ENCODE data around the gene KIF4A. TPM values are rescaled to one million over a fixed set of nuclear protein-coding genes. Genes with fewer than 3 reads are reported as not detected.

KIF4A gene
- total RNA-seq, 1 experiment from 2014 or later, result 40.3 TPM

DNA sequence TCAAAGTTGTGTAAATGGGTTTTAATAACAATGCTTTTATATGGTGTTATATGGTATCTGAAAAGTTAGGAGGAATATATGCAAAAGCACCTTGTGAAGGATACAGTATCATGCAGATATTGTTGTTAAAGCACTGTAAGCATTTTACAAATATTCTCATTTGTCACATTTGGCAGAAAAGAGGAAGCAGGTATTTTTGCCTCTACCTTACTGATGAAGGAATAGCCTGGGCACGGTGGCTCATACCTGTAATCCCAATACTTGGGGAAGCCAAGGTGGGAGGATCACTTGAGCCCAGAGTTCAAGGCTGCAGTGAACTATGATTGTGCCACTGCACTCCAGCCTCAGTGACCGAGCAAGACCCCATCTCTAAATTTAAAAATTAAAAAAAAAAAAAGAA is 121.0 kb downstream of the KIF4A start:
- Histone ChIP-seq H3K4me2 (ENCODE audit: low read length) (no peak overlapping the region), H3K9me3 (ENCODE audit: control insufficient read depth in 1 of 2, insufficient read depth in 1 of 2, low read depth in 1 of 2, low read length in 2 of 2) (no peaks in the 10 kb centered on the region), H3K9me2 (ENCODE audit: insufficient read depth) (no peaks in the 10 kb centered on the region), H3K4me3 (replicated peaks in 1 of 2; ENCODE audit: low read depth in 1 of 2, low read length in 2 of 2) (no peak overlapping the region), H3K27me3 (ENCODE audit: insufficient read depth, low read length) (no peaks in the 10 kb centered on the region), H3K79me2 (ENCODE audit: insufficient read depth, low read length) (no peaks in the 10 kb centered on the region), H3K9ac (ENCODE audit: low read length) (no peak overlapping the region), H2AFZ (ENCODE audit: low read depth, low read length, poor library complexity, severe bottlenecking) (no peak overlapping the region), H4K20me1 (ENCODE audit: insufficient read depth) (no peaks in the 10 kb centered on the region), H3K36me3 (ENCODE audit: control insufficient read depth in 1 of 2, insufficient read depth in 2 of 2, low read length in 2 of 2) (peaks cover 4% of the 10 kb centered on the region in 2 experiments; a peak in 2 of 4 replicates), H3K27ac (ENCODE audit: low read depth, low read length) (no peak overlapping the region), H3K4me1 (ENCODE audit: control insufficient read depth in 1 of 2, insufficient read depth in 2 of 2, low read length in 2 of 2) (no peaks in the 10 kb centered on the region)
- DNase-seq (ENCODE audit: low read depth, low spot score) (no peak), ATAC-seq (no peak)
- intact Hi-C loops (cut with micrococcal nuclease), result no loop called here
- CTCF ChIA-PET, result no interaction called here
- POLR2A ChIA-PET, result no interaction called here
- no TSS peak for BruUV-seq (replicated peaks)
- no peak for TF ChIP-seq ZFX (IDR thresholded peaks at IDR 0.05)
- TF ChIP-seq POLR2AphosphoS5 (IDR thresholded peaks at IDR 0.05; ENCODE audit: low read depth, low read length), result no peak
- TF ChIP-seq ZNF274 (IDR thresholded peaks at IDR 0.05; ENCODE audit: low read depth, low read length), result no peak
- RAD21 ChIA-PET (ENCODE audit: low non-redundant PET in 1 of 2, low total read pairs in 2 of 2, uncharacterized antibody in 2 of 2, unreplicated experiment in 2 of 2), result no interaction called here

DNA sequence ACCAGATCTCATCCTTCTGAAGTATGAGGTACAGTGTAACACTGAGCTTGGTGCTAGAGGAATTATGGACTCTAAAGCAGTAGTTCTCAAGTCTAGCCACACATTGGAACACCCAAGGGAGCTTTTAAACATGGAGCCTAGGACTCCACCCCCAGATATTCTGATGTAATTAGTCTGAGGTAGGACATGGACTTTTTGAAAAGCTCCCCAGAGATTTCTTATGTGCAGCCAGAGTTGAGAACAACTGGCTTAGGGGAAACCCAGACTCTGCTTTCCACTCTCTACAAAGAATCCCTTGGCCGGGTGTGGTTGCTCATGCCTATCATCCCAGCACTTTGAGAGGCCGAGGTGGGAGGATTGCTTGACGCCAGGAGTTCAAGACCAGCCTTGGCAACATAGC is 121.6 kb downstream of the KIF4A start:
- DNase-seq (ENCODE audit: low read depth, low spot score) (no peak), ATAC-seq (no peak)
- intact Hi-C loops (cut with micrococcal nuclease), result no loop called here
- no peak overlapping the region for H3K4me2 ChIP-seq (ENCODE audit: low read length)
- BruUV-seq (replicated peaks), result no TSS peak
- no peak overlapping the region for H2AFZ ChIP-seq (ENCODE audit: low read depth, low read length, poor library complexity, severe bottlenecking)
- no peak overlapping the region for H3K27ac ChIP-seq (ENCODE audit: low read depth, low read length)
- H3K9me3 ChIP-seq (ENCODE audit: control insufficient read depth in 1 of 2, insufficient read depth in 1 of 2, low read depth in 1 of 2, low read length in 2 of 2), result no peaks in the 10 kb centered on the region
- no peak for TF ChIP-seq ZFX (IDR thresholded peaks at IDR 0.05)
- H3K27me3 ChIP-seq (ENCODE audit: insufficient read depth, low read length), result no peaks in the 10 kb centered on the region
- H3K4me1 ChIP-seq (ENCODE audit: control insufficient read depth in 1 of 2, insufficient read depth in 2 of 2, low read length in 2 of 2), result no peaks in the 10 kb centered on the region
- ChIA-PET POLR2A (no interaction called here), RAD21 (ENCODE audit: low non-redundant PET in 1 of 2, low total read pairs in 2 of 2, uncharacterized antibody in 2 of 2, unreplicated experiment in 2 of 2) (no interaction called here), CTCF (no interaction called here)
- H3K9me2 ChIP-seq (ENCODE audit: insufficient read depth), result no peaks in the 10 kb centered on the region
- H3K9ac ChIP-seq (ENCODE audit: low read length), result no peak overlapping the region
- H3K79me2 ChIP-seq (ENCODE audit: insufficient read depth, low read length), result no peaks in the 10 kb centered on the region
- H3K4me3 ChIP-seq (replicated peaks in 1 of 2; ENCODE audit: low read depth in 1 of 2, low read length in 2 of 2), result no peak overlapping the region
- no peaks in the 10 kb centered on the region for H4K20me1 ChIP-seq (ENCODE audit: insufficient read depth)
- peaks cover 1 to 4% of the 10 kb centered on the region in 2 experiments; a peak in 2 of 4 replicates for H3K36me3 ChIP-seq (ENCODE audit: control insufficient read depth in 1 of 2, insufficient read depth in 2 of 2, low read length in 2 of 2)

GRCh38 chrX:70421618-70422017 is 131.7 kb downstream of the KIF4A start:
- RAD21 ChIA-PET (ENCODE audit: low non-redundant PET in 1 of 2, low total read pairs in 2 of 2, uncharacterized antibody in 2 of 2, unreplicated experiment in 2 of 2), result no interaction called here
- Histone ChIP-seq H2AFZ (ENCODE audit: low read depth, low read length, poor library complexity, severe bottlenecking) (no peak overlapping the region), H3K27me3 (ENCODE audit: insufficient read depth, low read length) (no peaks in the 10 kb centered on the region), H3K79me2 (ENCODE audit: insufficient read depth, low read length) (no peaks in the 10 kb centered on the region), H3K4me2 (ENCODE audit: low read length) (no peak overlapping the region), H3K27ac (ENCODE audit: low read depth, low read length) (no peak overlapping the region), H3K36me3 (ENCODE audit: control insufficient read depth in 1 of 2, insufficient read depth in 2 of 2, low read length in 2 of 2) (no peaks in the 10 kb centered on the region; a peak in 1 of 4 replicates), H3K9me3 (ENCODE audit: control insufficient read depth in 1 of 2, insufficient read depth in 1 of 2, low read depth in 1 of 2, low read length in 2 of 2) (no peaks in the 10 kb centered on the region), H3K9me2 (ENCODE audit: insufficient read depth) (no peaks in the 10 kb centered on the region), H4K20me1 (ENCODE audit: insufficient read depth) (no peaks in the 10 kb centered on the region), H3K4me1 (ENCODE audit: control insufficient read depth in 1 of 2, insufficient read depth in 2 of 2, low read length in 2 of 2) (no peaks in the 10 kb centered on the region), H3K9ac (ENCODE audit: low read length) (no peak overlapping the region), H3K4me3 (replicated peaks in 1 of 2; ENCODE audit: low read depth in 1 of 2, low read length in 2 of 2) (no peak overlapping the region)
- POLR2A ChIA-PET, result no interaction called here
- intact Hi-C loops (cut with micrococcal nuclease), result loop anchor here (10.0 kb wide), 1 partner anchor 243 kb away; no protein-coding TSS in a partner anchor
- ATAC-seq (no peak), DNase-seq (ENCODE audit: low read depth, low spot score) (no peak)
- CTCF ChIA-PET, result no interaction called here
- TF ChIP-seq CEBPB (IDR thresholded peaks at IDR 0.05; ENCODE audit: low read depth), result no peak
- TF ChIP-seq TCF7L2 (IDR thresholded peaks at IDR 0.05; ENCODE audit: borderline replicate concordance, extremely low read depth, insufficient read depth, insufficient read length), result no peak
- no peak for TF ChIP-seq SP1 (IDR thresholded peaks at IDR 0.05; ENCODE audit: low read depth)
- TF ChIP-seq EGR1 (IDR thresholded peaks at IDR 0.05; ENCODE audit: low read depth), result no peak
- no peak for TF ChIP-seq ZFX (IDR thresholded peaks at IDR 0.05)
- no TSS peak for BruUV-seq (replicated peaks)

Measured in HCT116 (cell line).